Measurements from ENCODE around the gene POLD3.
A peak's percentile ranks its signal among the peaks of the same experiment; 100 is the strongest.

The POLD3 gene

DNA sequence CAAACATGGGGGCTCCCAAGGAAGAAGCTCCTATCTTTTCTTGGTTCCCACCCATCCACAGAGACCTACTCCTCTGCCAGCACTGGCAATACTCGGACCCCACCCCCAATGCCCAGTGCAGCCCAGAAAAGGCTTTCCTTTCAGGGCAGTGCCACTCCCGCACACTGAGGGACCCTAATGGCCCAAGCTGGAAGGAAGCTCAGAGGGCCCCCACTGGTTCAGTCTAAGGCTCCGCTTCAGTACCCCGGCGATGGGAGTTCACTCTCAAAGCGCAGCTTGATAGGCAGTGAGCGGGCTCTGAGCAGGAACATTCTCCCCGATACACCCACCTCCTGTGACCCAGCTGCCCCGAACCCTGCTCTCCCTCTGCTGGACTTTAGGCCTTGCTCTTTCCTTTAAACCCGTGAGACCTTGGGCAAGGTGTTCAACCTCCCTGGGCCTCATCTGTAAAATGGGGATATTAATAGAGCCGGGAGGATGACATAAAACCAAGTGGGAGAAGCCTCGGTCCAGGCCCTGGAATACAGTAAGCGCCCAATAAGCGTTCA lies 90.4 kb downstream of the POLD3 start:
- no peak for TF ChIP-seq CTCF (IDR thresholded peaks at IDR 0.05; ENCODE audit: insufficient read depth, low read length, missing control alignments)
- DNase-seq (ENCODE audit: low read depth, low spot score) = no peak
- CTCF ChIA-PET = interaction anchor here (0.8 to 5.4 kb wide), 8 partner anchors 10 to 57 kb away, joined by 3 to 56 read pairs (median 7); no protein-coding TSS in a partner anchor
- H3K4me3 ChIP-seq (ENCODE audit: low read depth, low read length) = no peak overlapping the region
- POLR2A ChIA-PET = interaction anchor here (0.7 to 1.4 kb wide), 2 partner anchors 10 to 12 kb away, joined by 3 to 6 read pairs; no protein-coding TSS in a partner anchor

- peak overlapping the region; percentile 25 for H3K4me3 ChIP-seq (ENCODE audit: low read depth, low read length)
- POLR2A ChIA-PET = interaction anchor here (0.7 kb wide), 1 partner anchor 11 kb away, joined by 3 read pairs; no protein-coding TSS in a partner anchor
- peak; percentile 59 for TF ChIP-seq CTCF (IDR thresholded peaks at IDR 0.05; ENCODE audit: insufficient read depth, low read length, missing control alignments)
- CTCF ChIA-PET = interaction anchor here (0.6 to 5.4 kb wide), 10 partner anchors 9 to 91 kb away, joined by 3 to 56 read pairs (median 4); partner anchors contain the start of gene POLD3
- DNase-seq (ENCODE audit: low read depth, low spot score) = no peak
Measured at GRCh38 chr11:74683279-74683871, 91.0 kb downstream of the POLD3 start.

GRCh38 chr11:74683941-74684481 lies 91.6 kb downstream of the POLD3 start:
- CTCF ChIA-PET = interaction anchor here (0.6 to 5.4 kb wide), 11 partner anchors 9 to 91 kb away, joined by 3 to 56 read pairs (median 5); partner anchors contain the start of gene POLD3
- TF ChIP-seq CTCF (IDR thresholded peaks at IDR 0.05; ENCODE audit: insufficient read depth, low read length, missing control alignments) = no peak
- POLR2A ChIA-PET = interaction anchor here (0.7 kb wide), 1 partner anchor 11 kb away, joined by 3 read pairs; no protein-coding TSS in a partner anchor

GRCh38 chr11:74684661-74685060 lies 92.3 kb downstream of the POLD3 start:
- CTCF ChIA-PET = interaction anchor here (1.0 to 5.4 kb wide), 7 partner anchors 8 to 73 kb away, joined by 3 to 56 read pairs (median 5); no protein-coding TSS in a partner anchor
- POLR2A ChIA-PET = no interaction called here
- H3K4me3 ChIP-seq (ENCODE audit: low read depth, low read length) = no peak overlapping the region
- TF ChIP-seq CTCF (IDR thresholded peaks at IDR 0.05; ENCODE audit: insufficient read depth, low read length, missing control alignments) = no peak
- DNase-seq (ENCODE audit: low read depth, low spot score) = no peak

More at GRCh38 chr11:74683941-74684481, 91.6 kb downstream of the POLD3 start:
- H3K4me3 ChIP-seq (ENCODE audit: low read depth, low read length) = peak overlapping the region; percentile 25; the same call in 1 of the 2 replicates
- no peak for DNase-seq (ENCODE audit: low read depth, low spot score)

DNA sequence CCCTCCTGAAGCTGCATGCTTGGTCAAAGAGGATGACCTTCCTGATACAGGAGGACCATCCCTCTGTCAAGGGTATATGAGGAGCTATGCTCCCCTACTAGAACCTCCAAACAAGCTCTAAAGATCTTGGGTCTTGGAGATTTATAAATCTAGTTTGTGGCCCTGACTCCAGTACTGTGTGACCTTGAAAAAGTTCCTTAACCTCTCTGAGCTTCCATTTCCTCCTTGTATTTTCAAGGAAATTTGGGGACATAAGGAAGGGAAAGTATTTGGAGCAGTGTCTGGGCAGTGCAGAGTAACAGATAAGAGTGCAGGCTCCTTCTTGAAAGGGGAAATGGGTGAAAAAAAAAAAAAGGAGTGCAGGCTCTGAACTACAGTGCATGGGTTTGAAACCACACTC lies 93.0 kb downstream of the POLD3 start:
- no peak overlapping the region for H3K4me3 ChIP-seq (ENCODE audit: low read depth, low read length)
- TF ChIP-seq CTCF (IDR thresholded peaks at IDR 0.05; ENCODE audit: insufficient read depth, low read length, missing control alignments) = no peak
- CTCF ChIA-PET = interaction anchor here (1.0 to 5.4 kb wide), 7 partner anchors 9 to 74 kb away, joined by 3 to 56 read pairs (median 5); no protein-coding TSS in a partner anchor
- POLR2A ChIA-PET = no interaction called here
- no peak for DNase-seq (ENCODE audit: low read depth, low spot score)

- ChIA-PET CTCF (interaction anchor here (1.0 to 9.0 kb wide), 13 partner anchors 8 to 76 kb away, joined by 3 to 119 read pairs (median 8); no protein-coding TSS in a partner anchor), POLR2A (interaction anchor here (1.4 kb wide), 1 partner anchor 13 kb away, joined by 4 read pairs; no protein-coding TSS in a partner anchor)
- no peak overlapping the region for H3K4me3 ChIP-seq (ENCODE audit: low read depth, low read length)
- no peak for DNase-seq (ENCODE audit: low read depth, low spot score)
- no peak for TF ChIP-seq CTCF (IDR thresholded peaks at IDR 0.05; ENCODE audit: insufficient read depth, low read length, missing control alignments)
Measured at GRCh38 chr11:74685905-74686304, 93.5 kb downstream of the POLD3 start.

Data from AG04449 (cell line).